ENCODE measurements around the gene ENAH. TPM values are rescaled to one million over a fixed set of nuclear protein-coding genes. Genes with fewer than 3 reads are reported as not detected.

Gene ENAH
- total RNA-seq, 2 experiments from 2014 or later = not detected

DNA sequence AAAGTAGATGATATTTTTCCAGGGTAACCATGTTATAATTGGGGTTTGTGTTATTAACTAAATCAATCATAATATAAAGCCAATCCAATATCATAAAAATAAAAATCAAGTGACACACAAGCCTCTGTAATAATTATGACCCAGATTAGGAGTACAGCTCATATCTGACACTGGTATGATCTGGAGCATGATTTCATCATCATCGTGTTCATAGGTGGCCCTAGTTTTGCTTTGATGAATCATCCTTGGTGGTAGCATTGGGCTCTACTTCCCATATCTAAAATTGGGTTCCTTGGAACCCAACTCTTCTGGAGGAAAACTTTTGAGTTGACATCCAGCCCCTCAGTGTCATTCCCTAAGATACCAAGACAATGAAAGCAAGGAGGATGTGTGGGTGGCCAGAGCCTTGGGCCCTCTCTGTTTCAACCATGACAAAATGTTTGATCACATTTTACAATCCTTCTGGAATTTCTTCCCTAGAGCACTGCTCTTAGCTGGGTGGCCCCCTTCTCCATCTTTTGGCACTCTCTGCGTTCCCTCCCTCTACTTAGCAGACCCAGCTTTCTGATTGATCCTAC lies 37.0 kb upstream of the ENAH start:
- ATAC-seq = no peak
- no peaks in the 10 kb centered on the region for H3K9me3 Mint-ChIP-seq (ENCODE audit: low read depth)
- no peaks in the 10 kb centered on the region for H3K36me3 Mint-ChIP-seq
- CTCF ChIA-PET = no interaction called here
- no peak overlapping the region for H3K4me3 Mint-ChIP-seq
- H3K27me3 Mint-ChIP-seq = peaks cover 4% of the 10 kb centered on the region
- no peak overlapping the region for H3K27ac Mint-ChIP-seq
- no peaks in the 10 kb centered on the region for H3K4me1 Mint-ChIP-seq
- no peak for DNase-seq

DNA sequence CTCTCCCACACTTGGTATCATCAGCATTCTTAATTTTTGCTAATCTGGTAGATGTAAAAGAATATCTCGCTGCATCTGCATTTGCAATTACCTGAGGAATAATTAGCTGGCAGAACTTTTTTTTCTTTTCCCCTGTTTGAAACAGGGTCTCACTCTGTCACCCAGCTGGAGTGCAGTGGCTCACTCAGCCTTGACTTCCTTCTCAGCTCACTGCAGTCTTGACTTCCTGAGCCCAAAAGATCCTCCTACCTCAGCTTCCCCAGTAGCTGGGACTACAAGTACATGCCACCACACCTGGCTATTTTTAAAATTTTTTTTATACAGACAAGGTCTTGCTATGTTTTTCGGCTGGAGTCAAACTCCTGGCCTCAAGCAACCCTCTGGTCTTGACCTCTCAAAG lies 35.4 kb upstream of the ENAH start:
- H3K27me3 Mint-ChIP-seq = peaks cover 4% of the 10 kb centered on the region
- no peak for ATAC-seq
- H3K9me3 Mint-ChIP-seq (ENCODE audit: low read depth) = no peaks in the 10 kb centered on the region
- CTCF ChIA-PET = no interaction called here
- H3K36me3 Mint-ChIP-seq = no peaks in the 10 kb centered on the region
- H3K27ac Mint-ChIP-seq = no peak overlapping the region
- H3K4me1 Mint-ChIP-seq = no peaks in the 10 kb centered on the region
- DNase-seq = no peak
- no peak overlapping the region for H3K4me3 Mint-ChIP-seq

DNA sequence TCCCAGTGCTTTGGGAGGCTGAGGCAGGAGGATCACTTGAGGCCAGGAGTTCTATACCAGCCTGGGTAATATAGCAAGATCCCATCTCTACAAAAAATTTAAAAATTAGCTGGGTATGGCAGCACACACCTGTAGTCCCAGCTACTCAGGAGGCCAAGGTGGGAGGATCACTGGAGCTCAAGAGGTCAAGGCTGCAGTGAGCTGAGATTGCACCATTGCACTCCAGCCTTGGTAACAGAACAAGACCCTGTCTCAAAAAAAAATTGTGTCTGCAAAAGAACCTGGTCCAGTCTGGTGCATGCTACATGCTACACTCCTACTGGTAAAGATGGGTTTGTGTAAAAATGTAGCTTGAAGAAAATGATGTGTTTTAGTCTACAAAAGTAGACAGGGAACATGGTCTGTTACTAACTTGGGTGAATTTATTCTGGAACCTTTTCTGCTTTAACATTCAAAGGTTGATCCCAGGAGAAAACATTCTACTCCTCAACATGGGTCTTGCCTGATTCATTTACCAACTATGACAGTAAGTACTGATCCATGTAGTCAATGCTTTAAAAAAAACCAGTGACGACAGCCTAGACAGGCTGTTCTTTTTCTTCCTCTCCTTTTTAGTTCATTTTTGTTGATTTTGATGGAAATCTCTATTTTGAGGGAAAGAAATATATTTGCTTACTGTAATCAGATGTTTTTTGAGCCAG lies 32.7 kb upstream of the ENAH start:
- Mint-ChIP-seq H3K27me3 (peaks cover 12% of the 10 kb centered on the region), H3K36me3 (no peaks in the 10 kb centered on the region), H3K9me3 (ENCODE audit: low read depth) (no peaks in the 10 kb centered on the region), H3K27ac (no peak overlapping the region), H3K4me1 (no peaks in the 10 kb centered on the region), H3K4me3 (no peak overlapping the region)
- no peak for ATAC-seq
- CTCF ChIA-PET = no interaction called here
- no peak for DNase-seq

DNA sequence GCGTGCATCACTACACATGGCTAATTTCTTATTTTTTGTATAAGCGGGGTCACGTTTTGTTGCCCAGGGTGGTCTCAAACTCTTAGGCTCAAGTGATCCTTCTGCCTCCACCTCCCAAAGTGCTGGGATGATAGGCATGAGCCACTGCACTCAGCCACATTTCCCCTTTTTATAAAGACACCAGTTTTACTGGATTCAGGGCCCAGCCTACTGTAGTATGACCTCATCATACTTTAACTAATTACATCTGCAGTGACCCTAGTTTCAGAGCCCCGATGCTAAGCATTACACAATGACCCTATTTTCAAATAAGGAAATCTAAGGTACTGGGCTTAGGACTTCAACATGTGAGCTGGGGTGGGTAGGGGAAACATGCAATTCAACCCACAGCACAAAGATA lies 31.8 kb upstream of the ENAH start:
- no peak overlapping the region for H3K4me3 Mint-ChIP-seq
- no peaks in the 10 kb centered on the region for H3K4me1 Mint-ChIP-seq
- ATAC-seq = no peak
- H3K27ac Mint-ChIP-seq = no peak overlapping the region
- no peaks in the 10 kb centered on the region for H3K36me3 Mint-ChIP-seq
- H3K9me3 Mint-ChIP-seq (ENCODE audit: low read depth) = no peaks in the 10 kb centered on the region
- CTCF ChIA-PET = no interaction called here
- H3K27me3 Mint-ChIP-seq = peaks cover 18% of the 10 kb centered on the region
- no peak for DNase-seq

DNA sequence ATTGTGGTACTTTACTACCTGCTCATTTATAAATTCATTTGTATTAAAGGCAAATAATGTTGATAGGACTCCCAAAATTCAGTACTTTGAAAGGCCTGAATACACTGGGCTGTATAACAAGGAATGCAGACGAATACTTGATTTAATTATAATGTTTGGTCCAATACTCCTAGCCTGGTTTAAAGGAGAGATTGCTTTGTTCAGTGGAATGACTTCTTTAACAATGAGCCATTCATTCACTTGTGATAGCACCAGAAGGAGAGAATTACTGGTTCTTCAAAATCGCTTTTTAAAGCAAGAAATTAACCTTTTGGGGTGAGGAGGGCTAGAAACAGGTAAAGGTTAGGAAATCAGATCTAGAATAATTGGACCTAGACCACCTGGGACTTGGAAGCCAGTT lies 28.3 kb upstream of the ENAH start:
- ATAC-seq (no peak), DNase-seq (no peak)
- Mint-ChIP-seq H3K27me3 (peaks cover 37% of the 10 kb centered on the region), H3K9me3 (ENCODE audit: low read depth) (no peaks in the 10 kb centered on the region), H3K4me1 (no peaks in the 10 kb centered on the region), H3K27ac (no peak overlapping the region), H3K4me3 (no peak overlapping the region), H3K36me3 (no peaks in the 10 kb centered on the region)
- CTCF ChIA-PET = no interaction called here

DNA sequence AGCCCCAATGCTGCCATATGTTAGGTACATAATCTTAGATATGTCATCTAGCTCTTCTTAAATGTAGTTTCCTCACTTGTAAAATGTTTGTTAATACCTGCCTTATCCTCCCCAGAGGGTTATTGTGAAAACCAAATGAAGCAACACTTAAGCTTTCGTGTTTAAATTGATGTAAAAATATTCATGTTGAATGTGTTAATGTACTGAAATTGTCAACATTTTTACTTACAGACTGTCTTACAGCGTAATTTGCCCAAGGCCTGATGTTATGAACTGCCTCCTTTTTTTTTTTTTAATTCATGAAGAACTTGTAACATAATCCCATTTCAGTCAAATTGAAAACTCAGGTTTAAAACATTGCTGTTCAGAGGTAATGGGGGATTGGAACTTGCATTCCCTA lies 25.6 kb upstream of the ENAH start:
- DNase-seq (no peak), ATAC-seq (no peak)
- Mint-ChIP-seq H3K4me3 (no peak overlapping the region), H3K9me3 (ENCODE audit: low read depth) (no peaks in the 10 kb centered on the region), H3K27me3 (peaks cover 47% of the 10 kb centered on the region), H3K4me1 (no peaks in the 10 kb centered on the region), H3K36me3 (no peaks in the 10 kb centered on the region), H3K27ac (no peak overlapping the region)
- CTCF ChIA-PET = interaction anchor here (0.5 kb wide), 1 partner anchor 280 kb away, joined by 3 read pairs; no protein-coding TSS in a partner anchor

DNA sequence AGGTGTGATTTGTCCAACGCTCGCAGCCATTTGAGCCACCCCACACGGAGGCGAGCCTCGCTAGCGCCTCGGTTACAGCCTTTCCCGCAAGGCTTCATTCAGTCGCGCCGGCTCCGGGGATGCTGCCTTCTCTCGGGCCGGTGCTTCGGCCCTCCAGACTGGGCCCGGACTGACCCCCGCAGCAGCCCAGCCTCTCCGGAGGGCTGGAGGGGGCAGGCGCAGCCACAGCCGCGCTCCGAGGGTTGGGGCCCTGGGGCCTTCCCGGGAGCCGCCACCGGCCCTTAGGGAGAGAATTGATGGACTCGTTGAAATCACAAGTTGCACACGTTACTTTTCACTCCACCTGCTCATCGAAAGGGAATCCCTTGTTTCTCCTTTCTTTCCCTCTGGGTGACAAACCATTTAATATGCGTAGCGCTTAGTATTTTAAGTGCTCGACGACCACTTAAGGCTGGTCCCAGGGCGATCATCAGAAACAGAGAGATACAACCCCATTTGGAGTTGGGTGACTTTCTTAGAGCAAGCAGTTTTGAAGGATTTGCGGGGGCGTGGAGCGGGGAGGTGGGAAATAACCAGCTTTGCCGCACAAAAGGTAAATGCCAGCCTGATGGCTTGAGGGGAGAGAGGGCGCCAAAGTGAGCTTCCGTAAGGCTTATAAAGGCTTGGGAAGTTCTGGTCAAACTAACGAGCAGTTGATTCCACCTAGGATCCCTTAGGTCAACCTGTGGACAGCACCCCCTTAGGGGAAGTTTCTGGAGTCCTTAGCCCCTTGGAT lies 24.6 kb upstream of the ENAH start:
- ATAC-seq (peak; percentile 16), DNase-seq (no peak)
- CTCF ChIA-PET = no interaction called here
- no peaks in the 10 kb centered on the region for H3K36me3 Mint-ChIP-seq
- no peak overlapping the region for H3K27ac Mint-ChIP-seq
- no peaks in the 10 kb centered on the region for H3K4me1 Mint-ChIP-seq
- H3K27me3 Mint-ChIP-seq = peaks cover 47% of the 10 kb centered on the region
- H3K4me3 Mint-ChIP-seq = no peak overlapping the region
- no peaks in the 10 kb centered on the region for H3K9me3 Mint-ChIP-seq (ENCODE audit: low read depth)

DNA sequence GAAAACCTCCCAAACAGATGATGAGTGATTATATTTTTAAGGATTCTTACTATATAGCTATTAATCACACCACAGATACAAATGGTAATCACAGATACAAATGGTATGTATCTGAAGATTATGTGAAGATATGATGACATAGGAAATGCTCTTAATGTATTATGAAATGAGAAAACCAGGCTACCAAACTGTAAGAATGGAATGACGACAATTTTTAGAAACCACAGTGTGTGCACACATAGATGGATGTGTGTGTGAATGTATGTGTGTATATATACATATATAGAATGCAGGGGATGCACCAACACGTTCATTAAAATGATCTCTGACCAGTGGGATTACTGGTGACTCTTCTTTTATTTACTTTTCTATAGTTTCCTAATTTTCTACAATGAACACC lies 21.5 kb upstream of the ENAH start:
- no peak for DNase-seq
- CTCF ChIA-PET = interaction anchor here (1.0 kb wide), 1 partner anchor 202 kb away, joined by 3 read pairs; no protein-coding TSS in a partner anchor
- Mint-ChIP-seq H3K36me3 (no peaks in the 10 kb centered on the region), H3K4me3 (no peak overlapping the region), H3K9me3 (ENCODE audit: low read depth) (no peaks in the 10 kb centered on the region), H3K27ac (no peak overlapping the region), H3K27me3 (peaks cover 32% of the 10 kb centered on the region), H3K4me1 (peaks cover 7% of the 10 kb centered on the region)
- no peak for ATAC-seq

DNA sequence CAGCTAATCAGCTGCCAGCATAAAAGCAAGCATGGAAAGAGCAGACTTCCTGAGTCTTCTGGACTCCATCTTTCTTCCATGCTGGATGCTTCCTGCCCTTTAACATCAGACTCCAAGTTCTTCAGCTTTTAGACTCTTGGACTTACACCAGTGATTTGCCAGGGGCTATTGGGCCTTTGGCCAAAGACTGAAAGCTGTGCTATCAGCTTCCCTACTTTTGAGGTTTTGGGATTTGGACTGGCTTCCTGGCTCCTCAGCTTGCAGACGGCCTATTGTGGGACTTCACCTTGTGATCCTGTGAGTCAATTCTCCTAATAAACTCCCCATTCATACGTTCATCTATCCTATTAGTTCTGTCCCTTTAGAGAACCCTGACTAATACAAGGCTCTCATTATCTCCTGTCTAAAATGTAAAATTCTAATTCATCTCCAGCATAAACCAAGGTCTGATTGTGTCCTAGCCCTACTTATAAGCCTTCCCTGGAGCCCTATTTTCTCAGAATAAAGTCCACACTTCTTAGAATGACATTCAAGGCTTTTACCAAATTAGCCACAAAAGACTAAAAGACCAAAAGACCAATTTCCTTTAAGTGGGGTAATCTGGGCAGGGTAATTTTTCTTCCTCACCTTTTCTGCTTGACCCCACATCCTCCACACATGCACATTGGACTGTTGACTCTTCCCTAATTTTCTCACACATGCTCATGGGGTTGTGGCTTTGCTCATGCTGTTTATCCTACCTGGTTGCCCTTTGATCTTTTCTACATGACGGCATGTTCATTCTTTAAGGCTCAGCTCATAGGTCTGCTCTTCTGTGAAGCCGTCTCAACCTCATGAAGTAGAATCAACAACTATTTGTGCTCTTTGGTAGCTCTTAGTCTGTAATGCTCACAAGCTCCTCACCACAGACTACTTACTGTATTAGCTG lies 18.1 kb upstream of the ENAH start:
- ATAC-seq = no peak
- Mint-ChIP-seq H3K36me3 (no peaks in the 10 kb centered on the region), H3K27ac (no peak overlapping the region), H3K4me3 (no peak overlapping the region), H3K27me3 (peaks cover 10% of the 10 kb centered on the region), H3K9me3 (ENCODE audit: low read depth) (no peaks in the 10 kb centered on the region), H3K4me1 (peaks cover 7% of the 10 kb centered on the region)
- DNase-seq = no peak
- CTCF ChIA-PET = no interaction called here

DNA sequence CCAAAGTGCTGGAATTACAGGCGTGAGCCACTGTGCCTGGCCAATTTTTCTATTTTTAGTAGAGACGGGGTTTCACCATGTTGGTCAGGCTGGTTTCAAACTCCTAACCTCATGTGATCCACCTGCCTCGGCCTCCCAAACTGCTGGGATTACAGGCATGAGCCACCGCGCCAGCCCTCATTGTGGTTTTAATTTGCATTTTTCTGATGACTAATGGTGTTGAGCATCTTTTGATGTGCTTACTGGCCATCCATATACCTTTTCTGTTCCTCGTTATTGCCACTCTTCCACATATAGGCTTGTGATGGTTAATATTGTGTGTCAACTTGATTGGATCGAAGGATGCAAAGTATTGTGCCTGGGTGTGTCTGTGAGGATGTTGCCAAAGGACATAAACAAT lies 17.4 kb upstream of the ENAH start:
- CTCF ChIA-PET = interaction anchor here (0.6 to 1.3 kb wide), 2 partner anchors 22 to 1623 kb away, joined by 3 to 5 read pairs; no protein-coding TSS in a partner anchor
- H3K36me3 Mint-ChIP-seq = no peaks in the 10 kb centered on the region
- H3K27ac Mint-ChIP-seq = no peak overlapping the region
- peaks cover 6% of the 10 kb centered on the region for H3K27me3 Mint-ChIP-seq
- no peak for DNase-seq
- no peaks in the 10 kb centered on the region for H3K9me3 Mint-ChIP-seq (ENCODE audit: low read depth)
- peaks cover 7% of the 10 kb centered on the region for H3K4me1 Mint-ChIP-seq
- no peak overlapping the region for H3K4me3 Mint-ChIP-seq
- no peak for ATAC-seq

DNA sequence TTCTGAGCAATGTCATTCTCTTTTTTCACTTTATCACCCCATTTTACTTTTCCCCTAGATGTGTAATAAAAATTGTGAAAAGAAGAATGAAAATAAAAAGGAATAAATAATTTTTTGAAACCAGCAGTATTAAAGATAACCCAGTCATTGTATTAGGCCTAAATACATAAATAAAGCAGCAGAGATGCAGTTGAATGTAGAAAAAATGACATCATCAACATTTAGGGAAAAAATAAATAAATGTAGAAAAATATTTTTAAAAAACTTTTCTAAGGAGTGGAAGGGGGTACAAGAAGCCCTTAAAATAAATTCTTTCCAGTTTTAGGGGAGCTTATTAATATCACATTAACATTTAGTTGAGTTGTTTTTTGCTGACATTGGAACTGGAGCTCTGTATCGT lies 15.3 kb upstream of the ENAH start:
- Mint-ChIP-seq H3K27ac (no peak overlapping the region), H3K9me3 (ENCODE audit: low read depth) (no peaks in the 10 kb centered on the region), H3K4me1 (peaks cover 7% of the 10 kb centered on the region), H3K27me3 (no peaks in the 10 kb centered on the region), H3K36me3 (no peaks in the 10 kb centered on the region), H3K4me3 (no peak overlapping the region)
- DNase-seq (no peak), ATAC-seq (no peak)
- CTCF ChIA-PET = no interaction called here

DNA sequence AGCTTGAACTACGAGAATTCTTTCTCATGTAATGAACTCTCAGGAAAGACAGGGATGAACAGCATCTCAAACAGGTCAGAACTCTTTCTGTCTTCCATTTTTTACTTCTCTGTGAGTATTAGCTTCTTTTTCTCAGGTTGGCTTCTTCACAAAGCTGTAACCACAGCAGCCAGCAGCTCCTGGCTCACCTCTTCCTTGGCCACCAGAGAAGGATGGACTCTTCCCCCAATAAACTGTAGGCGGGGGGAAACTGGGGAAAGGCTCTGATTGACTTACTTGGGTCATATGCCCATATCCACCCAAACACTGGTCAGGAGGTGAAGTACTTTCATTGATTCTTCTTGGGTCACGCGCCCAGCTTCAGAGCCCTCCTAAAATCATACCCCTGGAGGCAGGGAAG lies 14.4 kb upstream of the ENAH start:
- no peak for DNase-seq
- Mint-ChIP-seq H3K27ac (no peak overlapping the region), H3K9me3 (ENCODE audit: low read depth) (no peaks in the 10 kb centered on the region), H3K4me3 (no peak overlapping the region), H3K36me3 (no peaks in the 10 kb centered on the region), H3K4me1 (peaks cover 7% of the 10 kb centered on the region), H3K27me3 (no peaks in the 10 kb centered on the region)
- no peak for ATAC-seq
- CTCF ChIA-PET = no interaction called here

DNA sequence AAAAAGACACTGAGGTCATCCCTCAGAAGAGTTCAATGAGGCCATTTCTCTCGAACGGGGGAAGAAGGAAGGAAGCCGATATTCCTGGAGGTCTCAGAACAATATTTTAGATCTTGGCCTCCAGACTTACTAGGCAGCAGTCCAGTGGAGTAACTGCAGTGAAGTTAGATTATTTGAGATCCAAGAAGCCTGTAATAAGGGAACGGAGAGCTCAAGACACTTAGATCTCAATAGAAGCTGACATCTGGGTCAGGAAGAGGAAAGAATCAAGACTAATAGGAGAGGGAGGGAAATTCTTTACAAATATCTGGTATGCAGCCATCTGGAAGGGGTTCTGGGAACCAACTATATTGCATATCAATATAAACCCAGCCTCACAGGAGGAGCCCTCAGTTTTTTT lies 13.6 kb upstream of the ENAH start:
- no peaks in the 10 kb centered on the region for H3K27me3 Mint-ChIP-seq
- CTCF ChIA-PET = no interaction called here
- ATAC-seq (no peak), DNase-seq (no peak)
- peaks cover 7% of the 10 kb centered on the region for H3K4me1 Mint-ChIP-seq
- H3K27ac Mint-ChIP-seq = no peak overlapping the region
- H3K36me3 Mint-ChIP-seq = no peaks in the 10 kb centered on the region
- H3K9me3 Mint-ChIP-seq (ENCODE audit: low read depth) = no peaks in the 10 kb centered on the region
- no peak overlapping the region for H3K4me3 Mint-ChIP-seq
